SU-DHL-6 (cell line): Measurements from ENCODE around the gene SERPINA10.

Experiments
- H2AFZ ChIP-seq: fragments of 200-600 bp; sonication (generic); 2 replicates; pipeline ENCODE4 v1.6.1; 2014; ENCODE audit warnings: low read depth, mild to moderate bottlenecking, moderate library complexity, mixed read lengths, antibody characterized with exemption, low read length; ENCODE audit not compliant: severe bottlenecking
- H3F3A ChIP-seq: fragments of 200-600 bp; shearing (Covaris generic); 2 replicates; pipeline ENCODE4 v1.6.0; 2016; ENCODE audit warnings: antibody characterized with exemption, mild to moderate bottlenecking; ENCODE audit not compliant: insufficient read depth
- H3K27ac ChIP-seq: fragments of 200-600 bp; sonication (generic); 2 replicates; pipeline ENCODE4 v1.5.1; 2016; ENCODE audit warnings: low read depth, mild to moderate bottlenecking, low read length, moderate library complexity, mixed read lengths
- H3K27me3 ChIP-seq: fragments of 200-600 bp; sonication (generic), shearing (Covaris generic); 2 replicates; pipeline ENCODE4 v1.6.0; 2014; ENCODE audit warnings: mild to moderate bottlenecking, low read length
- H3K36me3 ChIP-seq: fragments of 200-600 bp; sonication (generic); 2 replicates; pipeline ENCODE4 v1.6.1; 2014; ENCODE audit warnings: mild to moderate bottlenecking, low read length, mixed read lengths
- H3K4me2 ChIP-seq: fragments of 300-600, 200-600 bp; shearing (Covaris generic), sonication (generic); 2 replicates; pipeline ENCODE4 v1.6.0; 2014; ENCODE audit warnings: low read length, low read depth, mild to moderate bottlenecking; ENCODE audit not compliant: poor library complexity, severe bottlenecking
- H3K4me3 ChIP-seq: fragments of 200-600 bp; sonication (generic); 2 replicates; pipeline ENCODE4 v1.5.1; 2014; ENCODE audit warnings: antibody characterized with exemption, low read length, mild to moderate bottlenecking, mixed read lengths; ENCODE audit not compliant: insufficient read depth, poor library complexity, severe bottlenecking
- H3K79me2 ChIP-seq: fragments of 200-600 bp; sonication (generic); 2 replicates; pipeline ENCODE4 v1.6.1; 2014; ENCODE audit warnings: mild to moderate bottlenecking, low read length, moderate library complexity; ENCODE audit not compliant: insufficient read depth
- H3K9ac ChIP-seq: fragments of 200-600 bp; sonication (generic); 2 replicates; pipeline ENCODE4 v1.7.0; 2014; ENCODE audit warnings: mild to moderate bottlenecking, low read length
- H3K9me2 ChIP-seq: fragments of 200-600 bp; sonication (generic); replicated peaks from 2 replicates; pipeline ENCODE4 v1.6.1; 2014; ENCODE audit warnings: low read length; ENCODE audit not compliant: insufficient read depth
- H3K9me3 ChIP-seq: fragments of 200-600 bp; sonication (generic); 2 replicates; pipeline ENCODE4 v1.6.1; 2014; ENCODE audit warnings: low read length, mixed read lengths; ENCODE audit not compliant: insufficient read depth
- H4K20me1 ChIP-seq: fragments of 200-600 bp; sonication (generic); 2 replicates; pipeline ENCODE4 v1.6.1; 2014; ENCODE audit warnings: low read depth, mild to moderate bottlenecking, antibody characterized with exemption, low read length, moderate library complexity, mixed read lengths
- CTCF ChIP-seq: fragments of 200-600 bp; sonication (generic); IDR thresholded peaks from one replicate; pipeline ENCODE4 v1.5.1; 2017; ENCODE audit warnings: antibody characterized with exemption, mild to moderate bottlenecking, low read length, moderate library complexity; ENCODE audit not compliant: insufficient read depth, poor library complexity, severe bottlenecking
- EZH2phosphoT487 ChIP-seq: fragments of 200-600 bp; sonication (generic), shearing (Covaris generic); conservative IDR thresholded peaks from 2 replicates; pipeline ENCODE4 v1.6.1; 2018; ENCODE audit warnings: mild to moderate bottlenecking, antibody characterized with exemption, low read length, moderate library complexity, mixed read lengths

SERPINA10 gene

GRCh38 chr14:94340533-94340932 is 47.5 kb upstream of the SERPINA10 start:
- H3K9me3 ChIP-seq, result no peaks in the 10 kb centered on the region
- H3K36me3 ChIP-seq, result no peaks in the 10 kb centered on the region
- H2AFZ ChIP-seq, result no peak overlapping the region
- H3K27ac ChIP-seq, result no peak overlapping the region
- no peak overlapping the region for H3K9ac ChIP-seq
- H3K4me2 ChIP-seq, result no peak overlapping the region
- no peak for TF ChIP-seq CTCF
- TF ChIP-seq EZH2phosphoT487, result no peak
- H4K20me1 ChIP-seq, result no peaks in the 10 kb centered on the region
- no peaks in the 10 kb centered on the region for H3F3A ChIP-seq
- H3K9me2 ChIP-seq, result no peaks in the 10 kb centered on the region
- H3K79me2 ChIP-seq, result no peaks in the 10 kb centered on the region
- no peaks in the 10 kb centered on the region for H3K27me3 ChIP-seq
- no peak overlapping the region for H3K4me3 ChIP-seq

GRCh38 chr14:94338023-94338422 is 45.0 kb upstream of the SERPINA10 start:
- Histone ChIP-seq H3K9ac (no peak overlapping the region), H3K27me3 (no peaks in the 10 kb centered on the region), H3F3A (no peaks in the 10 kb centered on the region), H3K27ac (no peak overlapping the region), H3K79me2 (no peaks in the 10 kb centered on the region), H4K20me1 (no peaks in the 10 kb centered on the region), H3K4me2 (no peak overlapping the region), H2AFZ (no peak overlapping the region), H3K36me3 (no peaks in the 10 kb centered on the region), H3K9me3 (no peaks in the 10 kb centered on the region), H3K9me2 (no peaks in the 10 kb centered on the region), H3K4me3 (no peak overlapping the region)
- TF ChIP-seq EZH2phosphoT487 (no peak), CTCF (no peak)

- Histone ChIP-seq H3F3A (no peaks in the 10 kb centered on the region), H3K9ac (no peak overlapping the region), H3K9me2 (no peaks in the 10 kb centered on the region), H3K4me2 (no peak overlapping the region), H3K4me3 (no peak overlapping the region), H3K27me3 (no peaks in the 10 kb centered on the region), H2AFZ (no peak overlapping the region), H3K9me3 (no peaks in the 10 kb centered on the region), H3K36me3 (no peaks in the 10 kb centered on the region), H3K79me2 (no peaks in the 10 kb centered on the region), H4K20me1 (no peaks in the 10 kb centered on the region), H3K27ac (no peak overlapping the region)
- TF ChIP-seq EZH2phosphoT487 (no peak), CTCF (no peak)
These were observed 44.2 kb upstream of the SERPINA10 start for GRCh38 chr14:94337274-94337673.
